Measurements from ENCODE around the gene ARAF. TPM values are rescaled to one million over a fixed set of nuclear protein-coding genes. Genes with fewer than 3 reads are reported as not detected.
"Not testable (repeated sequence)": the region's sequence is repeated elsewhere in the genome, so short reads cannot be mapped to it uniquely, and the experiment has no call there.

Gene ARAF
- 9.2 and 20.9 TPM in 2 replicates for total RNA-seq (ENCODE audit: low replicate concordance)

GRCh38 chrX:47560934-47561658 is at the start of gene ARAF:
Gene ARAF, plus strand, starts transcription at chrX:47561205. Its CDS starts 1,763 bp downstream, at chrX:47562968.
- peak within 1 kb of the TSS; percentile 74 for H3K4me3 ChIP-seq (ENCODE audit: low read depth, low read length)
- no peak for TF ChIP-seq CTCF (IDR thresholded peaks at IDR 0.05; ENCODE audit: insufficient read depth, low read length)
- peak; percentile 99 for DNase-seq (ENCODE audit: low read depth)

- DNase-seq (ENCODE audit: low read depth); H3K4me3 ChIP-seq (ENCODE audit: low read depth, low read length): not testable (repeated sequence)
These were observed 48.6 kb upstream of the ARAF start for GRCh38 chrX:47512383-47512782.

- peak overlapping the region; percentile 38 for H3K4me3 ChIP-seq (ENCODE audit: low read depth, low read length)
- not testable (repeated sequence) for DNase-seq (ENCODE audit: low read depth)
These were observed 47.7 kb upstream of the ARAF start for GRCh38 chrX:47513034-47513965.

- no peak for TF ChIP-seq CTCF (IDR thresholded peaks at IDR 0.05; ENCODE audit: insufficient read depth, low read length)
- peak; percentile 47 for DNase-seq (ENCODE audit: low read depth)
- no peak overlapping the region for H3K4me3 ChIP-seq (ENCODE audit: low read depth, low read length)
These were observed 46.3 kb upstream of the ARAF start for GRCh38 chrX:47514533-47515235.

- H3K4me3 ChIP-seq (ENCODE audit: low read depth, low read length), result no peak overlapping the region
- DNase-seq (ENCODE audit: low read depth), result no peak
- no peak for TF ChIP-seq CTCF (IDR thresholded peaks at IDR 0.05; ENCODE audit: insufficient read depth, low read length)
These were observed 44.9 kb upstream of the ARAF start for GRCh38 chrX:47515941-47516665.

GRCh38 chrX:47518144-47518543 is 42.9 kb upstream of the ARAF start:
- H3K4me3 ChIP-seq (ENCODE audit: low read depth, low read length), result no peak overlapping the region
- no peak for DNase-seq (ENCODE audit: low read depth)
- TF ChIP-seq CTCF (IDR thresholded peaks at IDR 0.05; ENCODE audit: insufficient read depth, low read length), result no peak

- H3K4me3 ChIP-seq (ENCODE audit: low read depth, low read length), result peak overlapping the region; percentile 61
- peak; percentile 65 for DNase-seq (ENCODE audit: low read depth)
- peak; percentile 68 for TF ChIP-seq CTCF (IDR thresholded peaks at IDR 0.05; ENCODE audit: insufficient read depth, low read length)
These were observed 37.7 kb upstream of the ARAF start for GRCh38 chrX:47523297-47523696.
